HepG2 (cell line): ENCODE data around the gene BTG2. TPM values are rescaled to one million over a fixed set of nuclear protein-coding genes. Genes with fewer than 3 reads are reported as not detected.
"Not testable (repeated sequence)": the region's sequence is repeated elsewhere in the genome, so short reads cannot be mapped to it uniquely, and the experiment has no call there.

Experiments
- ATAC-seq: fragments of 200-7000 bp; cut with Tn5 transposase; 3 replicates; pipeline ENCODE4 v1.9.1; 2020; ENCODE audit warnings: mild to moderate bottlenecking, moderate library complexity
- BruUV-seq: library from RNA; stranded (reverse); fragments of 400-500 nt; replicated peaks from 2 replicates; lab custom pipeline; 2021; lab: Mats Ljungman, UMichigan
- CTCF ChIA-PET: fragments of 300-600 bp; formaldehyde crosslinking; extraction: SDS; loops from one replicate; lab custom pipeline; 2021; ENCODE audit warnings: low total read pairs, inconsistent platforms, low intra/inter-chr PET ratio; lab: Yijun Ruan, JAX
- POLR2A ChIA-PET: fragments of 350-600 bp; sonication (Branson Sonifier 250); formaldehyde crosslinking; loops from one replicate; lab custom pipeline; 2020; ENCODE audit warnings: antibody characterized with exemption, inconsistent platforms; lab: Yijun Ruan, JAX
- DNase-seq: peaks from one replicate; pipeline ENCODE4 v3.0.0-alpha.2; 2015; ENCODE audit warnings: low spot score
- FAIRE-seq: peaks from 3 replicates; lab custom pipeline; 2011; peaks lifted over from hg19 to GRCh38; lab: Jason Lieb, UNC
- H2AFZ ChIP-seq: one replicate; pipeline ENCODE4 v1.6.1; 2011; ENCODE audit warnings: low read length, inconsistent platforms
- H3K27ac ChIP-seq: fragments of 300-600 bp; 3 replicates; pipeline ENCODE4 v1.8.0; 2011; ENCODE audit warnings: mixed run types, mild to moderate bottlenecking, mixed read lengths, low read length, inconsistent platforms; ENCODE audit not compliant: insufficient read depth; ENCODE audit errors: extremely low read length
- H3K27me3 ChIP-seq, 2 experiments: fragments of 200-600 bp in 1 of 2; 2 replicates in 1 of 2; 3 replicates in 1 of 2; pipeline versions ENCODE4 v1.6.0 to v1.8.0; 2011; ENCODE audit warnings: low read length in 2 of 2, mild to moderate bottlenecking in 2 of 2, moderate library complexity in 2 of 2, inconsistent platforms in 1 of 2; ENCODE audit not compliant: insufficient read depth in 2 of 2, control insufficient read depth in 1 of 2
- H3K36me3 ChIP-seq, 2 experiments: fragments of 200-600 bp in 1 of 2; replicated peaks in 1 of 2; 2 replicates in 1 of 2; 3 replicates in 1 of 2; pipeline versions ENCODE4 v1.5.1 to v1.8.0; 2011; ENCODE audit warnings: low read length in 2 of 2, inconsistent platforms in 1 of 2; ENCODE audit not compliant: insufficient read depth in 2 of 2, control insufficient read depth in 1 of 2
- H3K4me1 ChIP-seq: 2 replicates; pipeline ENCODE4 v1.5.1; 2012; ENCODE audit warnings: low read length, inconsistent platforms; ENCODE audit not compliant: insufficient read depth
- H3K4me2 ChIP-seq: 2 replicates; pipeline ENCODE4 v1.6.0; 2011; ENCODE audit warnings: low read depth, low read length, inconsistent platforms
- H3K4me3 ChIP-seq, 3 experiments: fragments of 200-600 bp in 1 of 3; sonication (generic), shearing (Covaris generic) in 1 of 3; replicated peaks in 1 of 3; 2 replicates each; pipeline ENCODE4 v1.5.1; 2011 to 2016; ENCODE audit warnings: low read length in 3 of 3, inconsistent platforms in 2 of 3, low read depth in 2 of 3, mild to moderate bottlenecking in 2 of 3, control low read depth in 1 of 3, mixed read lengths in 1 of 3; ENCODE audit not compliant: insufficient read depth in 1 of 3
- H3K79me2 ChIP-seq: one replicate; pipeline ENCODE4 v1.6.1; 2011; ENCODE audit warnings: low read length, inconsistent platforms; ENCODE audit not compliant: insufficient read depth
- H3K9ac ChIP-seq: 2 replicates; pipeline ENCODE4 v1.6.0; 2011; ENCODE audit warnings: mild to moderate bottlenecking, low read depth, low read length, inconsistent platforms; ENCODE audit not compliant: insufficient read depth
- H3K9me3 ChIP-seq: 2 replicates; pipeline ENCODE4 v1.5.1; 2012; ENCODE audit warnings: mild to moderate bottlenecking, low read length
- H4K20me1 ChIP-seq: 2 replicates; pipeline ENCODE4 v1.6.0; 2011; ENCODE audit warnings: inconsistent platforms, mild to moderate bottlenecking, low read length, moderate library complexity; ENCODE audit not compliant: insufficient read depth
- HMG20A ChIP-seq: IDR thresholded peaks from 2 replicates; pipeline ENCODE4 v1.6.1; 2016; ENCODE audit warnings: borderline replicate concordance
- HNF4A ChIP-seq: sonication (generic); formaldehyde crosslinking; IDR thresholded peaks from 2 replicates; pipeline ENCODE4 v1.4.0; 2020; ENCODE audit warnings: missing genetic modification reagents
- JUN ChIP-seq: sonication (generic); formaldehyde crosslinking; IDR thresholded peaks from 2 replicates; pipeline ENCODE4 v1.4.0; 2020; ENCODE audit warnings: mild to moderate bottlenecking, missing genetic modification reagents
- KLF6 ChIP-seq: IDR thresholded peaks from 2 replicates; pipeline ENCODE4 v1.8.0; 2016; ENCODE audit warnings: missing biosample characterization, missing genetic modification reagents
- MXD4 ChIP-seq: IDR thresholded peaks from 2 replicates; pipeline ENCODE4 v1.6.1; 2016; ENCODE audit warnings: mild to moderate bottlenecking, missing biosample characterization, missing genetic modification reagents
- NAIF1 ChIP-seq: sonication (generic); formaldehyde crosslinking; IDR thresholded peaks from 2 replicates; pipeline ENCODE4 v1.5.0; 2020; ENCODE audit warnings: mild to moderate bottlenecking, missing genetic modification reagents, borderline replicate concordance
- ZNF441 ChIP-seq: sonication (generic); formaldehyde crosslinking; IDR thresholded peaks from 2 replicates; pipeline ENCODE4 v1.7.0; 2021; ENCODE audit warnings: missing genetic modification reagents, borderline replicate concordance
- ZNF567 ChIP-seq: sonication (generic); formaldehyde crosslinking; IDR thresholded peaks from 2 replicates; pipeline ENCODE4 v1.8.1; 2023; ENCODE audit warnings: mild to moderate bottlenecking, missing genetic modification reagents, borderline replicate concordance
- WGBS: methylation state at CpG from one replicate; pipeline ENCODE4 v1.1.6; 2017; ENCODE audit warnings: low lambda C conversion rate; 5-methylcytosine and 5-hydroxymethylcytosine counted together
- in situ Hi-C: cut with HindIII; loops from 2 replicates; pipeline ENCODE4 v1.10.0; 2017; ENCODE audit warnings: low pct_unique_long_range_greater_than_20kb; ENCODE audit not compliant: extremely low pct_ligation_motif_present
- intact Hi-C: fragments of 100-400 bp; cut with micrococcal nuclease; formaldehyde crosslinking; loops from one replicate; pipeline ENCODE4 v1.10.0; 2022; ENCODE audit not compliant: unreplicated experiment
- polyA plus RNA-seq, 8 experiments: library from polyadenylated mRNA; depleted of rRNA in 3 of 8; stranded (reverse) in 7 of 8; unstranded in 1 of 8; fragments of >200 nt; fragmentation: Illumina TruSeq in 4 of 8; extraction: Trizol in 4 of 8; gene quantifications; 2 replicates each; pipeline versions ENCODE4 v1.2.1 to v1.2.3, GENCODE V29; 2011 to 2016; ENCODE audit warnings: low read depth in 4 of 8, missing spikeins in 1 of 8, mixed read lengths in 1 of 8; ENCODE audit not compliant: insufficient read depth in 1 of 8
- total RNA-seq, 5 experiments: library from RNA; depleted of rRNA; stranded (reverse); fragments of >200 nt; fragmentation: Illumina TruSeq; extraction: Trizol; gene quantifications; 2 replicates each; pipeline ENCODE4 v1.2.3, GENCODE V29; 2016; ENCODE audit warnings: low read depth in 1 of 5

BTG2 gene
- total and polyA plus RNA-seq, 2 of the 13 experiments (the other 11 are each of a cell fraction or from before 2014, with no cell fraction given) = 13.6 to 18.3 TPM

- in situ Hi-C loops (no loop called here), intact Hi-C loops (no loop called here)
- peaks cover 16% of the 10 kb centered on the region for H3K4me1 ChIP-seq
- ATAC-seq (no peak), FAIRE-seq (no peak), DNase-seq (no peak)
- no TSS peak for BruUV-seq
- peaks cover 0 to 34% of the 10 kb centered on the region in 2 experiments; a peak in 4 of 5 replicates for H3K27me3 ChIP-seq
- no peaks in the 10 kb centered on the region for H3K9me3 ChIP-seq
- CTCF ChIA-PET = no interaction called here
- no peak overlapping the region for H3K9ac ChIP-seq
- no peak overlapping the region for H3K27ac ChIP-seq
- H3K4me2 ChIP-seq = no peak overlapping the region
- no peaks in the 10 kb centered on the region for H3K36me3 ChIP-seq
- POLR2A ChIA-PET = no interaction called here
- H4K20me1 ChIP-seq = no peaks in the 10 kb centered on the region
- TF ChIP-seq HMG20A (CRISPR knock-in tag) = no peak
- TF ChIP-seq KLF6 (CRISPR knock-in tag) = no peak
- no peak for TF ChIP-seq ZNF441 (CRISPR knock-in tag)
- TF ChIP-seq ZNF567 (CRISPR knock-in tag) = no peak
- no peak for TF ChIP-seq HNF4A (CRISPR knock-in tag)
- no peak for TF ChIP-seq JUN (CRISPR knock-in tag)
- TF ChIP-seq NAIF1 (CRISPR knock-in tag) = no peak
- TF ChIP-seq MXD4 (CRISPR knock-in tag) = no peak
- TF ChIP-seq, all 625 proteins: peak for 0
- Histone ChIP-seq H3K4me3 (no peak overlapping the region), H2AFZ (no peak overlapping the region), H3K79me2 (no peaks in the 10 kb centered on the region)
- WGBS = 43% methylated on average over 3 of the region's 4 CpGs
Observed at GRCh38 chr1:203299169-203299568, 6.2 kb upstream of the BTG2 start.

GRCh38 chr1:203299719-203300429, 5.4 kb upstream of the BTG2 start:
- H2AFZ ChIP-seq, H3K27ac ChIP-seq, H3K36me3 ChIP-seq, intact Hi-C loops, BruUV-seq, H3K9ac ChIP-seq, H3K4me3 ChIP-seq, ATAC-seq, FAIRE-seq, POLR2A ChIA-PET, DNase-seq, CTCF ChIA-PET, H3K79me2 ChIP-seq, in situ Hi-C loops, H3K9me3 ChIP-seq, H4K20me1 ChIP-seq, H3K4me2 ChIP-seq: not testable (repeated sequence)
- 37% methylated on average over 8 of the region's 8 CpGs for WGBS
- peaks cover 0 to 39% of the 10 kb centered on the region in 2 experiments; a peak in 4 of 5 replicates for H3K27me3 ChIP-seq
- H3K4me1 ChIP-seq = peaks cover 23% of the 10 kb centered on the region
